GM04504 (cell line): Measurements from ENCODE around the gene VANGL1.

Experiments
- DNase-seq: peaks from one replicate; pipeline ENCODE4 v3.0.0-alpha.2; 2012; ENCODE audit warnings: low read depth

VANGL1 gene

DNA sequence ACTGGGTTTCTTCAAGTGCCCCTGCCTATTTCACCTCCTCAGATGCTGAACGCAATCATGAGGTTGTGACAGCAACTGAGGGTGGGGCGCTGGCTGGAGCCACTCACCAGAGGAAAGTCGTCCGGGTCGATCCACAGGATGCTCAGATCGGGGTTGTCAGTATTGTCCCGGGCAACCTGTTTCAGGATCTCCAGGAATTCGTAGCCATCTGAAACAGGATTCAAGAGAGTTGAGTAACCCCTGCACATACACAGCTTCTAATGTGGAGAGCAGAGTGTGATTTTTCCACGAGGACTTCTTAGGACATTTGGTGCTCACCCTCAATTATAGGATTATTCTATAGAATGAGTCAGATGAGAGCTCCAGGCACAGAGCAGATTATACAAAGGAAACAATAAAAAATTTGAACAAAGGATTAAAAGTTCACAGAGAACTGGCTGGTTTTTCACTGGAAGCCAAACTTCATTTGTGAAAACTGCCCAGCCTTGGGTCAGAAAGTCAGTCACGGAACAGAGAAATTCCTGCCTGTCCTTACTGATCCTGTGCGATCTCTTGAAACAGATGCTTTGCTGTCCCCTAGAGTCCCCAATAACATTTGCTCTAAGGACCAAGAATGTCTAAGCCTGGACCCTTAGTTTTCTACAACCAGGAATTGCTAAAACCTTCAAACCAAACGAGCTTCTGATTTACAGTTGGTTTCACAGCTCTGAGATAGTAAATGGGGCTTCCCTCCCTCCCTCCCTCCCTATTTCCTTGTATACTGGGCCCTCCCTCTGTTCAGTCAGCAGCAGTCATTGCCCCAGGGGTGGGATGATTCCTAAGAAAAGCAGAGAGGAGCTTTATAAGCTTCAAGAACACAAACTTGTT, 63.5 kb downstream of the VANGL1 start:
- DNase-seq = no peak

- DNase-seq = no peak
These were observed 64.2 kb downstream of the VANGL1 start for GRCh38 chr1:115705963-115706362.

- DNase-seq = peak; percentile 17
These were observed 65.0 kb downstream of the VANGL1 start for GRCh38 chr1:115706587-115707425.

DNA sequence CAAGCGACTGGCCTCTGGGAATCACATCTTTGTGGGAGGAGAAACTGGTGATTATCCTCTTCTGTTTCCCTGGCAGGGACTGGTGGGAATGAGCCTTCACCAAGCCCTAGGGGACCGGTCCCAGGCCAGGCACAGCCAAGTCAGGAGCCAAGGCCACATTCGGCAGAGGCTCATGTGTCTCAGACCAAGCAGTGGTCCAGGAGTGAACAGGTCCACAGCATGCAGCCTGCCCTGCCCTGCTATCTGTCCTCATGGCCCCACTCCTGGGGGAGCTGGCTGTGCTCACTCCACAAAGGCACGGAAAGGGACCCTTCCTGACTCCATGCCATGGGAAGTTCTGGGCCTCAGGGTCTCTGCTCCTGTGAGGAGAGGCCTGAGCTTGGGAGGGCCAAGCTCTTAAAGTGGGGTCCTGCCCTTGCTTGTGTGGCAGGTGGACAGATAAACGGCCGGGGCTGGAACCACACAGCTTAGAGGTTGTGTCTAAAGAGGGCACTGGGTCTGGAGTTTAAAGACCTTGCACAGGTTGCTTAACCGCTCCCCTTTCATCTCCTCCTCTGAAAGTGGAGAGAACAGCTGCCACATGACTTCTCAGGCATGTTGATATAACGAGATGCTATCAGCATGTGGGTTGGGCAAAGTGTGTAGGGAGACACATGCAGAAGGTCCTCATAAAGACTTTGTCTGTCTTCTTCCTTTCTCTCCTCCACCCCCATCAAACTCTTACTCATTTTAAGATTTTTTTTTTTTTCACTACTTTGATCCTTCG, 69.3 kb downstream of the VANGL1 start:
- no peak for DNase-seq

GRCh38 chr1:115712911-115713609, 71.3 kb downstream of the VANGL1 start:
- no peak for DNase-seq

DNA sequence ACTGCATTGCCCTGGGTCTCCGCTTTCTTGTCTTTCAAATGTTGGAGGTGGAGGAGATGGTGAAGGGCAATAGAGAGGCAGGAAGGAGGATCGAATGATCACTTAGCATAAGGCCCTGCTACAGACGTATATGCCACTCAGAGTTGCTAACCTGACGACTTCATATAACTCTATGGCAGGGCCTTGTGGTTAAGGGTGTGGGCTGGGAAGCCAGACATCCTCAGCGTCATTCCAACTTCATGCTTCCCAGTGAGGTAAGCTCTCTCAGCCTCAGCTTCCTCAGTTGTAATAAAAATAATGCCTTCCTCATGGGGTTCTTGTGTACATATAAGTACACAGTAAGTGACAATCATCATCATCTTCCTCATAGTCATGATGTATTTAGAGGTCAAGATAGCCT, 72.1 kb downstream of the VANGL1 start:
- no peak for DNase-seq

- no peak for DNase-seq
These were observed 72.9 kb downstream of the VANGL1 start for GRCh38 chr1:115714572-115715141.

DNA sequence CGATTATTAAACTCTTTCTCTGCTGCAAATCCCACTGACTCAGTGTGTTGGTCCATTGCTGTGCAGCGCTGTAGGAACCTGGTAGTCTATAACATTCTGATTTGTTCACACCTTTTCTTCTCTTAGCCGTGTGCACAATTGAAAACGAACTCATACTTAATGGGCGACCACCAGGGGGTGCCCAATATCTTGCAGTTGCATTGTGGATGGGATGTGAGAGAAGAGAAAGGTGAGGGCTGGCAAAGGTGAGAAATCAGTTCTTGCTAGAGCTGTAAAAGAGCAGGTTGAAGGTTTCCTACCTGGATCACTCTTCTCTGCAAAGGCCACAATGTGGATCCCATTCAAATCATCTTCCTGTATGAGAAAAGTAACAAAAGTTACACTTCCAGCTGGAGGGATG, 75.8 kb downstream of the VANGL1 start:
- no peak for DNase-seq

- no peak for DNase-seq
These were observed 76.4 kb downstream of the VANGL1 start for GRCh38 chr1:115718011-115718754.

DNA sequence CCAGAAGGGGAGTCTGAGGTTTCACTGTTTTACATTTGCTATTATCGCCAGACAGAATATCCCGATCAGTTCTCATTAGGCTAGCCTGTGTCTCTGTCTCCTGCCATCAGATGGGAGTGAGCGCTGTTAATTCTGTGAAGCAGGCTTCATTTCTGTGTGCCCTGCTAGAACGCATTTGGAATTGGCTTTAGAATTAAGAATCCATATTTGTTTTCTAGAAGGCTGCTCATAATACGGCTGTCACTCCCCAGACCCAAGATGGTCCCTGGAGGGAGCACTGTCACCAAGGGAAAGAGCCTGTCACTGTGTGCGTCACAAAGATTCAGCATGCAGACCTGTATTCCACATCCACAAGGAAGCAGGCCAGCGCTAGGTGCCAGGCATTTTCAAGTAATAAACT, 77.5 kb downstream of the VANGL1 start:
- no peak for DNase-seq

DNA sequence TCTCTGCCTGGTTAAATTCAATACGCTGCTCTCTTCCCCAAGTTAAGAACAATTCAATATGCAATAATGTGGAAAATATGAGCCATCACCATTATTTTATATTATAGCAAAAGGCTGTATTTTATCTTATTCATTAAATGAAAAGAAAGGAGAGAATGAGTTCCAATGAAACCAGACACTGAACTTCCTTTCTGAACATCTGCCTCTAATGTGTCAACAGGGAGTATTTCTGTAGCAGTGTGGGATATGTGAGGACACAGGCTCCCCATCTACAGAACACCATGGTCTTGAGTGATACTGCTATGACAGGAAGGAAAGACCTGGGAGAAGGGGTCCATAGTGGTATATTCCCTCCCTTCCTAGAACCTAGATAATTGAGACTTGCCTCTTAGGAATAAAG, 80.5 kb downstream of the VANGL1 start:
- no peak for DNase-seq

GRCh38 chr1:115723756-115724155, 82.0 kb downstream of the VANGL1 start:
- no peak for DNase-seq

- DNase-seq = no peak
These were observed 83.8 kb downstream of the VANGL1 start for GRCh38 chr1:115725600-115725999.

DNA sequence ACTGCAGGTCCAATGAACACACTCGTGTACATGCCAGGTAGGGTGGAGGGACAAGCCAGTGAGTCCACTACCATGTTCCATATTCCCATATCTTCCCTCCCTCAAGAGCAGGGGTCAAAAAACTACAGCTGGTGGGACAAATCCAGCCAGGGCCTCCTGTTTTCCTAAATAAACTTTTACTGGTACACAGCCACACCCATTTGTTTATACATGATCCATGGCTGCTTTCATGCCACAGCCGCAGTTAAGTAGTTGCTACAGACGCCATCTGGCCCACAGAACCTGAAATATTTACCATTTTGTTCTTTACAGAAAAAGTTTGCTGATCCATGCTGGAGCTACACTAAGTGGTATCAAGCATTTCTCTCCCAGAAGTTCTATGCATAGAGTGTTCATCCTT, 84.4 kb downstream of the VANGL1 start:
- no peak for DNase-seq

- DNase-seq = no peak
These were observed 84.8 kb downstream of the VANGL1 start for GRCh38 chr1:115726570-115726969.

GRCh38 chr1:115727706-115728249, 86.0 kb downstream of the VANGL1 start:
- DNase-seq = peak; percentile 42

- no peak for DNase-seq
These were observed 86.6 kb downstream of the VANGL1 start for GRCh38 chr1:115728341-115728740.

DNA sequence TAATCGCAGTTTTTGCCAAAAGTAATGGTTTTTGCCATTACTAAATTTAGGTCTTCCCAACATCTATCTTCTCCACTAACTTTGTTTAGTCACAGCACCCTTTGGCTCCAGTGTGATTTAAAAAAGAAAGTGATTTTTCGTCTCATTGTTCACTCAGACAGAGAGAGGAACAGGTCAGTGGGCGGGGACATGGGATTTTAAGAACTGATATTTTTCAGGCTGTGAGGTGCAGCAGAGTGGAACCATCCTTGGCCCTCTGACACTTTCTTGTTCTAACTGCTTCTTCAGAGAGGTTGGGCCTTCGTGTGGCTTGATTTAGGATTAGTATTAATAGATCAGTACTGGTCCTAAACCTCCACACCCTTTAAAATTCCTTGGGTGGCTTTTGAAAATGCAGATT, 88.0 kb downstream of the VANGL1 start:
- no peak for DNase-seq

DNA sequence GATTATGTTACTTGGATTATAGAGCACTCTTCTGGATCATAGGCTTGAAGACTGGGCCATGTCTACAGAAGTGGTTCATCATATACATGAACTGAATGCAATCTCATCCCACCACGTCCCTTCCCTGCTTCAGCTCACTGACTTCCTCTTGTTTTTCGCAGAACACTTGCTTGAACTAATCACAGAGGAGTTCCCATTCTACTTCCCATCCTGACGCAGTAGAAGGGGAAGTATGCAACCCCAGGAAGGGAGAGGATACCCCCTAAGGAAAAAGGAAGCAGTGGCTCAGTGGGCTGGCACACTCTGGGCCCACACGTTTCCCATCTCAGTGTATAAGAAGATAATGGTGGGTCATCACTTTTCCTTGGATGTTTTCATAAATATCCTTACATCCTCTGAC, 90.5 kb downstream of the VANGL1 start:
- no peak for DNase-seq

- no peak for DNase-seq
These were observed 99.0 kb downstream of the VANGL1 start for GRCh38 chr1:115740811-115741210.
